Measurements from ENCODE around the gene CNTNAP5. TPM values are rescaled to one million over a fixed set of nuclear protein-coding genes. Genes with fewer than 3 reads are reported as not detected.
"Not testable (repeated sequence)": the region's sequence is repeated elsewhere in the genome, so short reads cannot be mapped to it uniquely, and the experiment has no call there.

Gene CNTNAP5
- total RNA-seq, 1 experiment from 2014 or later, result not detected

- in situ Hi-C loops (cut with HindIII; ENCODE audit: low pct_unique_long_range_greater_than_20kb, low sequenced_read_pairs), result no loop called here
- DNase-seq (ENCODE audit: low read depth), result no peak
Observed at GRCh38 chr2:124339709-124340108, 314.6 kb downstream of the CNTNAP5 start.

GRCh38 chr2:124343827-124344498 is 318.9 kb downstream of the CNTNAP5 start:
- no peak for DNase-seq (ENCODE audit: low read depth)
- in situ Hi-C loops (cut with HindIII; ENCODE audit: low pct_unique_long_range_greater_than_20kb, low sequenced_read_pairs), result no loop called here

GRCh38 chr2:124347209-124347608 is 322.1 kb downstream of the CNTNAP5 start:
- no peak for DNase-seq (ENCODE audit: low read depth)
- in situ Hi-C loops (cut with HindIII; ENCODE audit: low pct_unique_long_range_greater_than_20kb, low sequenced_read_pairs), result no loop called here

GRCh38 chr2:124353656-124354055 is 328.6 kb downstream of the CNTNAP5 start:
- in situ Hi-C loops (cut with HindIII; ENCODE audit: low pct_unique_long_range_greater_than_20kb, low sequenced_read_pairs), result no loop called here
- DNase-seq (ENCODE audit: low read depth), result no peak

- DNase-seq (ENCODE audit: low read depth), result no peak
- in situ Hi-C loops (cut with HindIII; ENCODE audit: low pct_unique_long_range_greater_than_20kb, low sequenced_read_pairs), result no loop called here
Observed at GRCh38 chr2:124354466-124354865, 329.4 kb downstream of the CNTNAP5 start.

- in situ Hi-C loops (cut with HindIII; ENCODE audit: low pct_unique_long_range_greater_than_20kb, low sequenced_read_pairs); DNase-seq (ENCODE audit: low read depth): not testable (repeated sequence)
Observed at GRCh38 chr2:124361966-124362365, 336.9 kb downstream of the CNTNAP5 start.

- in situ Hi-C loops (cut with HindIII; ENCODE audit: low pct_unique_long_range_greater_than_20kb, low sequenced_read_pairs), result no loop called here
- DNase-seq (ENCODE audit: low read depth), result no peak
Observed at GRCh38 chr2:124369181-124369580, 344.1 kb downstream of the CNTNAP5 start.

- no peak for DNase-seq (ENCODE audit: low read depth)
- in situ Hi-C loops (cut with HindIII; ENCODE audit: low pct_unique_long_range_greater_than_20kb, low sequenced_read_pairs), result no loop called here
Observed at GRCh38 chr2:124380221-124380749, 355.2 kb downstream of the CNTNAP5 start.

GRCh38 chr2:124382067-124382618 is 357.1 kb downstream of the CNTNAP5 start:
- in situ Hi-C loops (cut with HindIII; ENCODE audit: low pct_unique_long_range_greater_than_20kb, low sequenced_read_pairs), result no loop called here

GRCh38 chr2:124395961-124396360 is 370.9 kb downstream of the CNTNAP5 start:
- in situ Hi-C loops (cut with HindIII; ENCODE audit: low pct_unique_long_range_greater_than_20kb, low sequenced_read_pairs), result no loop called here
- DNase-seq (ENCODE audit: low read depth), result no peak

More at GRCh38 chr2:124382067-124382618, 357.1 kb downstream of the CNTNAP5 start:
- DNase-seq (ENCODE audit: low read depth), result no peak

- in situ Hi-C loops (cut with HindIII; ENCODE audit: low pct_unique_long_range_greater_than_20kb, low sequenced_read_pairs), result no loop called here
- DNase-seq (ENCODE audit: low read depth), result no peak
Observed at GRCh38 chr2:124402274-124402673, 377.2 kb downstream of the CNTNAP5 start.

- DNase-seq (ENCODE audit: low read depth); in situ Hi-C loops (cut with HindIII; ENCODE audit: low pct_unique_long_range_greater_than_20kb, low sequenced_read_pairs): not testable (repeated sequence)
Observed at GRCh38 chr2:124407836-124408534, 382.9 kb downstream of the CNTNAP5 start.

GRCh38 chr2:124424074-124424473 is 399.0 kb downstream of the CNTNAP5 start:
- no peak for DNase-seq (ENCODE audit: low read depth)
- in situ Hi-C loops (cut with HindIII; ENCODE audit: low pct_unique_long_range_greater_than_20kb, low sequenced_read_pairs), result no loop called here

- in situ Hi-C loops (cut with HindIII; ENCODE audit: low pct_unique_long_range_greater_than_20kb, low sequenced_read_pairs), result no loop called here
- DNase-seq (ENCODE audit: low read depth), result no peak
Observed at GRCh38 chr2:124426122-124426521, 401.0 kb downstream of the CNTNAP5 start.

- no peak for DNase-seq (ENCODE audit: low read depth)
- in situ Hi-C loops (cut with HindIII; ENCODE audit: low pct_unique_long_range_greater_than_20kb, low sequenced_read_pairs), result no loop called here
Observed at GRCh38 chr2:124426625-124427024, 401.5 kb downstream of the CNTNAP5 start.

- no peak for DNase-seq (ENCODE audit: low read depth)
Observed at GRCh38 chr2:124437811-124438210, 412.7 kb downstream of the CNTNAP5 start.

GRCh38 chr2:124450481-124450880 is 425.4 kb downstream of the CNTNAP5 start:
- no peak for DNase-seq (ENCODE audit: low read depth)
- in situ Hi-C loops (cut with HindIII; ENCODE audit: low pct_unique_long_range_greater_than_20kb, low sequenced_read_pairs), result no loop called here

More at GRCh38 chr2:124437811-124438210, 412.7 kb downstream of the CNTNAP5 start:
- in situ Hi-C loops (cut with HindIII; ENCODE audit: low pct_unique_long_range_greater_than_20kb, low sequenced_read_pairs), result no loop called here

- in situ Hi-C loops (cut with HindIII; ENCODE audit: low pct_unique_long_range_greater_than_20kb, low sequenced_read_pairs), result no loop called here
- no peak for DNase-seq (ENCODE audit: low read depth)
Observed at GRCh38 chr2:124476291-124476690, 451.2 kb downstream of the CNTNAP5 start.

GRCh38 chr2:124478761-124479160 is 453.7 kb downstream of the CNTNAP5 start:
- no peak for DNase-seq (ENCODE audit: low read depth)
- in situ Hi-C loops (cut with HindIII; ENCODE audit: low pct_unique_long_range_greater_than_20kb, low sequenced_read_pairs), result no loop called here

Measured in Caki2 (cell line).